Activated B cell treated with CpG ODN at 0.5 μM for 24 hours (primary cell): ENCODE measurements around the gene CLCN2. TPM values are rescaled to one million over a fixed set of nuclear protein-coding genes. Genes with fewer than 3 reads are reported as not detected.

Experiments
- ATAC-seq: fragments of 200-7000 bp; cut with Tn5 transposase; one replicate; pipeline ENCODE4 v1.10.0; 2021; ENCODE audit warnings: low read depth, mild to moderate bottlenecking, moderate library complexity
- CTCF ChIA-PET: fragments of 350-600 bp; sonication (Branson Sonifier 250); formaldehyde crosslinking; loops from one replicate; lab custom pipeline; 2021; ENCODE audit warnings: antibody characterized with exemption; lab: Charles Lee
- POLR2A ChIA-PET: fragments of 350-600 bp; sonication (Branson Sonifier 250); formaldehyde crosslinking; loops from one replicate; lab custom pipeline; 2021; ENCODE audit warnings: antibody characterized with exemption; lab: Charles Lee
- DNase-seq: peaks from one replicate; pipeline ENCODE4 v3.0.0; 2022
- H3K27ac Mint-ChIP-seq: one replicate; pipeline ENCODE4 v1.8.0; 2020; ENCODE audit warnings: mixed read lengths
- H3K27me3 Mint-ChIP-seq: one replicate; pipeline ENCODE4 v1.8.0; 2021; ENCODE audit warnings: mixed read lengths
- H3K36me3 Mint-ChIP-seq: one replicate; pipeline ENCODE4 v1.8.0; 2021; ENCODE audit warnings: low read depth, mixed read lengths
- H3K4me1 Mint-ChIP-seq: one replicate; pipeline ENCODE4 v1.8.0; 2021; ENCODE audit warnings: mixed read lengths
- H3K4me3 Mint-ChIP-seq: one replicate; pipeline ENCODE4 v1.8.0; 2020; ENCODE audit warnings: mild to moderate bottlenecking, mixed read lengths
- H3K9me3 Mint-ChIP-seq: one replicate; pipeline ENCODE4 v1.8.0; 2020; ENCODE audit warnings: mixed read lengths
- CTCF ChIP-seq: fragments of 200-600 bp; IDR thresholded peaks from one replicate; pipeline ENCODE4 v1.8.0; 2022; ENCODE audit warnings: antibody characterized with exemption, mild to moderate bottlenecking
- intact Hi-C: fragments of 100-400 bp; cut with micrococcal nuclease; formaldehyde crosslinking; loops from one replicate; pipeline ENCODE4 v1.15.1; 2024
- total RNA-seq: library from RNA; stranded (reverse); gene quantifications from 2 replicates; pipeline ENCODE4 v1.2.3, GENCODE V29; 2022

Gene CLCN2
- total RNA-seq, 1 donor from 2014 or later = 3.4 TPM

GRCh38 chr3:184355261-184356040 is 6.0 kb downstream of the CLCN2 start:
- ChIA-PET POLR2A (no interaction called here), CTCF (interaction anchor here (0.6 to 0.9 kb wide), 2 partner anchors 156 to 187 kb away, joined by 5 to 6 read pairs; no protein-coding TSS in a partner anchor)
- Mint-ChIP-seq H3K9me3 (no peaks in the 10 kb centered on the region), H3K4me1 (peaks cover 2% of the 10 kb centered on the region), H3K27ac (no peak overlapping the region), H3K4me3 (no peak overlapping the region), H3K27me3 (no peaks in the 10 kb centered on the region), H3K36me3 (no peaks in the 10 kb centered on the region)
- no peak for TF ChIP-seq CTCF
- DNase-seq (no peak), ATAC-seq (no peak)
- intact Hi-C loops = no loop called here

DNA sequence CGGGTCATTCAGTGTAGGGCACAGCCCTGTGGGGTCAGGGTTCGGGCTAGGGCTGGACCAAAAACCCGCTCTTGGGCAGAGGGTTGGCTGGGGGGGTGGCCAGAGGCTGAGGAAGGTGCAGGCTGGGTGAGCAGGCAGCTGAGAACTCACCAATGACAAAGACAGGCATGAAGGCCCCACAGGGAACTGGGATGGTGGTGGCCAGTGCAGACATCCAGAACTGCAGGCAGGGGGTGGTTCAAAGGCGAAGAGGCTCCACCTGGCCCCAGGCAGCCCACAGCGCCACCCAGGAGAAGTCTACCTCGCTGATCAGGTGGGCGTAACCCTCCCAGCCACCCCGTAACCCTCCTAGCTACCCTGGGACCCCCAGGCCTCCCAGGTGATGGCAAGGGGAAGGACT is 6.7 kb downstream of the CLCN2 start:
- Mint-ChIP-seq H3K27me3 (no peaks in the 10 kb centered on the region), H3K36me3 (no peaks in the 10 kb centered on the region), H3K4me3 (no peak overlapping the region), H3K4me1 (no peaks in the 10 kb centered on the region), H3K9me3 (no peaks in the 10 kb centered on the region), H3K27ac (no peak overlapping the region)
- intact Hi-C loops = loop anchor here (1.0 kb wide), 3 partner anchors 9 to 190 kb away; no protein-coding TSS in a partner anchor
- DNase-seq = no peak
- TF ChIP-seq CTCF = no peak
- CTCF ChIA-PET = interaction anchor here (0.9 to 1.9 kb wide), 2 partner anchors 157 to 160 kb away, joined by 5 to 24 read pairs; no protein-coding TSS in a partner anchor
- POLR2A ChIA-PET = no interaction called here
- ATAC-seq = no peak

- H3K4me1 Mint-ChIP-seq = no peaks in the 10 kb centered on the region
- no peaks in the 10 kb centered on the region for H3K27me3 Mint-ChIP-seq
- no peak overlapping the region for H3K27ac Mint-ChIP-seq
- ATAC-seq = peak; percentile 87
- DNase-seq = peak; percentile 57
- TF ChIP-seq CTCF = no peak
- POLR2A ChIA-PET = interaction anchor here (1.0 kb wide), 2 partner anchors 16 to 39 kb away, joined by 3 read pairs; no protein-coding TSS in a partner anchor
- no peak overlapping the region for H3K4me3 Mint-ChIP-seq
- intact Hi-C loops = loop anchor here (1.0 kb wide), 3 partner anchors 9 to 190 kb away; no protein-coding TSS in a partner anchor
- H3K36me3 Mint-ChIP-seq = no peaks in the 10 kb centered on the region
- no peaks in the 10 kb centered on the region for H3K9me3 Mint-ChIP-seq
- CTCF ChIA-PET = interaction anchor here (0.9 to 2.0 kb wide), 6 partner anchors 10 to 160 kb away, joined by 3 to 24 read pairs (median 5); no protein-coding TSS in a partner anchor
These were observed 7.2 kb downstream of the CLCN2 start for GRCh38 chr3:184354121-184354728.

GRCh38 chr3:184353546-184353941 is 7.9 kb downstream of the CLCN2 start:
- ChIA-PET POLR2A (interaction anchor here (1.0 kb wide), 2 partner anchors 15 to 38 kb away, joined by 3 read pairs; no protein-coding TSS in a partner anchor), CTCF (interaction anchor here (1.1 to 2.0 kb wide), 6 partner anchors 10 to 161 kb away, joined by 3 to 24 read pairs (median 5); partner anchors contain the start of gene FAM131A)
- DNase-seq (no peak), ATAC-seq (no peak)
- intact Hi-C loops = no loop called here
- H3K27me3 Mint-ChIP-seq = no peaks in the 10 kb centered on the region
- H3K9me3 Mint-ChIP-seq = no peaks in the 10 kb centered on the region
- no peak overlapping the region for H3K27ac Mint-ChIP-seq
- H3K36me3 Mint-ChIP-seq = no peaks in the 10 kb centered on the region
- no peak overlapping the region for H3K4me3 Mint-ChIP-seq
- no peak for TF ChIP-seq CTCF
- H3K4me1 Mint-ChIP-seq = no peaks in the 10 kb centered on the region
